Colonic mucosa (tissue), 4 donors: ENCODE data around the gene GARIN5A. TPM values are rescaled to one million over a fixed set of nuclear protein-coding genes. Genes with fewer than 3 reads are reported as not detected.

Experiments
- DNase-seq: peaks from one replicate; pipeline ENCODE4 v3.0.0-alpha.2; 2020
- H3K27ac ChIP-seq: fragments of 200-600 bp; one replicate; pipeline ENCODE4 v1.8.0; 2021
- H3K27me3 ChIP-seq: fragments of 200-600 bp; one replicate; pipeline ENCODE4 v1.8.0; 2021
- H3K36me3 ChIP-seq: fragments of 200-600 bp; one replicate; pipeline ENCODE4 v1.8.0; 2021
- H3K4me1 ChIP-seq: fragments of 200-600 bp; one replicate; pipeline ENCODE4 v1.8.0; 2021; ENCODE audit warnings: mild to moderate bottlenecking
- H3K4me3 ChIP-seq: fragments of 200-600 bp; one replicate; pipeline ENCODE4 v1.8.0; 2021
- H3K9ac ChIP-seq, 2 donors: one replicate each; pipeline ENCODE4 v1.7.0; 2013; ENCODE audit warnings: control low read depth in 2 of 2, low read depth in 2 of 2, low read length in 2 of 2
- H3K9me3 ChIP-seq: fragments of 200-600 bp; one replicate; pipeline ENCODE4 v1.8.0; 2021
- CTCF ChIP-seq: fragments of 200-600 bp; IDR thresholded peaks from one replicate; pipeline ENCODE4 v1.8.0; 2022; ENCODE audit warnings: antibody characterized with exemption, mild to moderate bottlenecking
- intact Hi-C: fragments of 100-400 bp; cut with DNase I; formaldehyde crosslinking; loops from one replicate; pipeline ENCODE4 v1.14.1; 2022
- total RNA-seq, 2 donors: library from RNA; stranded (reverse); fragmentation: NEBNext Ultra II Directional in 1 of 2; extraction: Animal tissue kit (Norgen Biotek cat#: 25700) in 1 of 2; gene quantifications; one replicate each; pipeline ENCODE4 v1.2.1, GENCODE V29; 2021
- donor health status: healthy.
- donor health status: DM: no; HTN: no; CAD: no.
- donor health status: DM: no; HTN: no; CAD: no.

Gene GARIN5A
- total RNA-seq, 2 donors from 2014 or later = 2.1 to 4.4 TPM

- H3K27me3 ChIP-seq = peaks cover 3% of the 10 kb centered on the region
- no peaks in the 10 kb centered on the region for H3K36me3 ChIP-seq
- no peak for TF ChIP-seq CTCF
- peak overlapping the region; percentile 78 to 84 for H3K9ac ChIP-seq
- H3K4me1 ChIP-seq = no peaks in the 10 kb centered on the region
- peak overlapping the region; percentile 63 for H3K4me3 ChIP-seq
- no peak for DNase-seq
- no peaks in the 10 kb centered on the region for H3K9me3 ChIP-seq
- H3K27ac ChIP-seq = peak overlapping the region; percentile 63
- intact Hi-C loops = no loop called here
Observed at GRCh38 chr19:50510700-50511068, 34.0 kb upstream of the GARIN5A start.

GRCh38 chr19:50510121-50510670, 33.5 kb upstream of the GARIN5A start:
- DNase-seq = no peak
- peak overlapping the region in 1 of 2 donors; percentile 78 for H3K9ac ChIP-seq

GRCh38 chr19:50509366-50509765, 32.7 kb upstream of the GARIN5A start:
- H3K9ac ChIP-seq = no peak overlapping the region
- H3K4me3 ChIP-seq = no peak overlapping the region
- no peaks in the 10 kb centered on the region for H3K9me3 ChIP-seq
- no peak overlapping the region for H3K27ac ChIP-seq
- H3K27me3 ChIP-seq = peaks cover 3% of the 10 kb centered on the region
- no peaks in the 10 kb centered on the region for H3K36me3 ChIP-seq
- intact Hi-C loops = no loop called here
- no peak for TF ChIP-seq CTCF
- no peak for DNase-seq
- H3K4me1 ChIP-seq = no peaks in the 10 kb centered on the region

More at GRCh38 chr19:50510121-50510670, 33.5 kb upstream of the GARIN5A start:
- peaks cover 3% of the 10 kb centered on the region for H3K27me3 ChIP-seq
- no peak for TF ChIP-seq CTCF
- no peaks in the 10 kb centered on the region for H3K9me3 ChIP-seq
- H3K4me3 ChIP-seq = peak overlapping the region; percentile 63
- no peaks in the 10 kb centered on the region for H3K36me3 ChIP-seq
- no peaks in the 10 kb centered on the region for H3K4me1 ChIP-seq
- intact Hi-C loops = no loop called here
- no peak overlapping the region for H3K27ac ChIP-seq

- no peak for DNase-seq
- no peaks in the 10 kb centered on the region for H3K4me1 ChIP-seq
- H3K27ac ChIP-seq = no peak overlapping the region
- H3K27me3 ChIP-seq = peaks cover 3% of the 10 kb centered on the region
- no peaks in the 10 kb centered on the region for H3K9me3 ChIP-seq
- TF ChIP-seq CTCF = no peak
- H3K4me3 ChIP-seq = no peak overlapping the region
- intact Hi-C loops = no loop called here
- no peaks in the 10 kb centered on the region for H3K36me3 ChIP-seq
- H3K9ac ChIP-seq = no peak overlapping the region
Observed at GRCh38 chr19:50508843-50509190, 32.2 kb upstream of the GARIN5A start.

GRCh38 chr19:50507376-50507775, 30.7 kb upstream of the GARIN5A start:
- no peak for DNase-seq
- Histone ChIP-seq H3K4me1 (no peaks in the 10 kb centered on the region), H3K4me3 (no peak overlapping the region), H3K9me3 (no peaks in the 10 kb centered on the region), H3K27ac (no peak overlapping the region), H3K9ac (no peak overlapping the region), H3K27me3 (no peaks in the 10 kb centered on the region), H3K36me3 (no peaks in the 10 kb centered on the region)
- no peak for TF ChIP-seq CTCF
- intact Hi-C loops = no loop called here
